WTC11 (cell line): ENCODE measurements around the gene GAK.

Experiments used
- TF ChIP-seq, protein P1 (sequence below): fragments of 200-600 bp; IDR thresholded peaks from 2 replicates; pipeline ENCODE4 v1.8.0; 2022; ENCODE audit warnings: antibody characterized with exemption
- TF ChIP-seq, protein P2 (sequence below): sonication (generic); formaldehyde crosslinking; conservative IDR thresholded peaks from 2 replicates; pipeline ENCODE4 v1.8.1; 2022; ENCODE audit warnings: mild to moderate bottlenecking, missing genetic modification reagents

- TF ChIP-seq, protein P1, sequence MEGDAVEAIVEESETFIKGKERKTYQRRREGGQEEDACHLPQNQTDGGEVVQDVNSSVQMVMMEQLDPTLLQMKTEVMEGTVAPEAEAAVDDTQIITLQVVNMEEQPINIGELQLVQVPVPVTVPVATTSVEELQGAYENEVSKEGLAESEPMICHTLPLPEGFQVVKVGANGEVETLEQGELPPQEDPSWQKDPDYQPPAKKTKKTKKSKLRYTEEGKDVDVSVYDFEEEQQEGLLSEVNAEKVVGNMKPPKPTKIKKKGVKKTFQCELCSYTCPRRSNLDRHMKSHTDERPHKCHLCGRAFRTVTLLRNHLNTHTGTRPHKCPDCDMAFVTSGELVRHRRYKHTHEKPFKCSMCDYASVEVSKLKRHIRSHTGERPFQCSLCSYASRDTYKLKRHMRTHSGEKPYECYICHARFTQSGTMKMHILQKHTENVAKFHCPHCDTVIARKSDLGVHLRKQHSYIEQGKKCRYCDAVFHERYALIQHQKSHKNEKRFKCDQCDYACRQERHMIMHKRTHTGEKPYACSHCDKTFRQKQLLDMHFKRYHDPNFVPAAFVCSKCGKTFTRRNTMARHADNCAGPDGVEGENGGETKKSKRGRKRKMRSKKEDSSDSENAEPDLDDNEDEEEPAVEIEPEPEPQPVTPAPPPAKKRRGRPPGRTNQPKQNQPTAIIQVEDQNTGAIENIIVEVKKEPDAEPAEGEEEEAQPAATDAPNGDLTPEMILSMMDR, result no peak
- TF ChIP-seq, protein P2, sequence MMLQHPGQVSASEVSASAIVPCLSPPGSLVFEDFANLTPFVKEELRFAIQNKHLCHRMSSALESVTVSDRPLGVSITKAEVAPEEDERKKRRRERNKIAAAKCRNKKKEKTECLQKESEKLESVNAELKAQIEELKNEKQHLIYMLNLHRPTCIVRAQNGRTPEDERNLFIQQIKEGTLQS (CRISPR knock-in tag), result no peak
Measured at GRCh38 chr4:814312-814850, 117.7 kb downstream of the GAK start.
